Peyer's patch (tissue), 4 donors: Measurements from ENCODE around the gene CTSO. TPM values are rescaled to one million over a fixed set of nuclear protein-coding genes. Genes with fewer than 3 reads are reported as not detected.

Experiments
- DNase-seq, 3 donors: peaks; one replicate each; pipeline ENCODE4 v3.0.0-alpha.2; 2017 to 2019
- H3K27ac ChIP-seq, 4 donors: fragments of 200-600 bp; sonication (generic); one replicate each; pipeline ENCODE4 v1.5.1; 2016 to 2019
- H3K27me3 ChIP-seq, 2 donors: fragments of 200-600 bp; sonication (generic); one replicate each; pipeline ENCODE4 v1.5.1; 2019
- H3K36me3 ChIP-seq, 3 donors: fragments of 200-600 bp; sonication (generic); one replicate each; pipeline ENCODE4 v1.5.1; 2016 to 2019
- H3K4me1 ChIP-seq, 4 donors: fragments of 200-600 bp; sonication (generic); one replicate each; pipeline ENCODE4 v1.5.1; 2016 to 2019
- H3K4me3 ChIP-seq, 4 donors: fragments of 200-600 bp; sonication (generic); 1 replicate in 3 of 4; 2 replicates in 1 of 4; pipeline ENCODE4 v1.5.1; 2016 to 2019; ENCODE audit warnings: mild to moderate bottlenecking in 1 of 4
- H3K9me3 ChIP-seq, 4 donors: fragments of 200-600 bp; sonication (generic); one replicate each; pipeline ENCODE4 v1.5.1; 2016 to 2019; ENCODE audit warnings: mild to moderate bottlenecking in 1 of 4
- POLR2A ChIP-seq, 2 donors: fragments of 450-650 bp; IDR thresholded peaks; one replicate each; pipeline ENCODE4 v1.5.1; 2017; ENCODE audit warnings: antibody characterized with exemption in 2 of 2, mild to moderate bottlenecking in 2 of 2, moderate library complexity in 2 of 2
- total RNA-seq, 4 donors: library from RNA; depleted of rRNA; stranded (reverse); fragments of >200 nt; gene quantifications; one replicate each; pipeline ENCODE4 v1.1.0, GENCODE V29; 2016
- TF ChIP-seq, protein P1 (sequence below), 6 experiments: fragments of 450-650 bp in 4 of 6; fragments of 200-600 bp in 2 of 6; sonication (generic) in 1 of 6; IDR thresholded peaks; one replicate each; pipeline ENCODE4 v1.5.1; 2017 to 2019; ENCODE audit warnings: antibody characterized with exemption in 6 of 6, mild to moderate bottlenecking in 3 of 6, moderate library complexity in 1 of 6

CTSO gene
- total RNA-seq, 4 donors from 2014 or later, result 9.1 to 18.4 (median 12.7) TPM

DNA sequence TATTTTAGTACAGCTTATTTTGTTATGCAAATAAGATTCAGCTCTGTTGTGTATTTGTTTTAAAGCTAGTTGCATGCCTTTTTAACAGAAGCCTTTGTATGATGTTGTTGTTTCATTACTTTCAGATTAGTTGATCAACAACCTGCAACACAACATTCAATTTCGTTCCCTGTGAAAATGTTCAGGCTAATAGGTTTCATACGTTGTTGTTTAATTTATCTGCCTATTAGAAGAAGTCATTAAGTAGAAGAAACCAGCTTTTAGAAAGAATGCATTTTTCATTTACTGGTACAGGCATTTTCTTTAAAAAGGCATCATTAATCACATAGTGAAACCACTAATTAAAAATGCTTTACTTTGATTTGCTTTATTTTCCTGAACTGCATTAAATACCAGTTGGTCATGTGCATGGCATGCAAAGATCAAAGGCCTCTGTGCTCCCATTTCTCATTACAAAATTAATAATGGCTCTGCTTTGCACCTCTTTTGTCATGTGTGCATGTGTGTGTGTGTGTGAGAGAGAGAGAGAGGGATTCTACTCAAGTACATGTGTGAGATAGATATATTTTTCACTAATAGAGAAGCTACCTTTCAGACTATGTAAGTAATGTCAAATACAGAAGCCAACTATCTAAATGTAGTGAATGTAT lies 29.2 kb upstream of the CTSO start:
- Histone ChIP-seq H3K36me3 (no peaks in the 10 kb centered on the region), H3K4me3 (no peak overlapping the region), H3K27me3 (no peaks in the 10 kb centered on the region), H3K27ac (no peak overlapping the region), H3K9me3 (no peaks in the 10 kb centered on the region), H3K4me1 (no peaks in the 10 kb centered on the region)
- no peak for TF ChIP-seq POLR2A (IDR thresholded peaks at IDR 0.05)
- TF ChIP-seq, protein P1, sequence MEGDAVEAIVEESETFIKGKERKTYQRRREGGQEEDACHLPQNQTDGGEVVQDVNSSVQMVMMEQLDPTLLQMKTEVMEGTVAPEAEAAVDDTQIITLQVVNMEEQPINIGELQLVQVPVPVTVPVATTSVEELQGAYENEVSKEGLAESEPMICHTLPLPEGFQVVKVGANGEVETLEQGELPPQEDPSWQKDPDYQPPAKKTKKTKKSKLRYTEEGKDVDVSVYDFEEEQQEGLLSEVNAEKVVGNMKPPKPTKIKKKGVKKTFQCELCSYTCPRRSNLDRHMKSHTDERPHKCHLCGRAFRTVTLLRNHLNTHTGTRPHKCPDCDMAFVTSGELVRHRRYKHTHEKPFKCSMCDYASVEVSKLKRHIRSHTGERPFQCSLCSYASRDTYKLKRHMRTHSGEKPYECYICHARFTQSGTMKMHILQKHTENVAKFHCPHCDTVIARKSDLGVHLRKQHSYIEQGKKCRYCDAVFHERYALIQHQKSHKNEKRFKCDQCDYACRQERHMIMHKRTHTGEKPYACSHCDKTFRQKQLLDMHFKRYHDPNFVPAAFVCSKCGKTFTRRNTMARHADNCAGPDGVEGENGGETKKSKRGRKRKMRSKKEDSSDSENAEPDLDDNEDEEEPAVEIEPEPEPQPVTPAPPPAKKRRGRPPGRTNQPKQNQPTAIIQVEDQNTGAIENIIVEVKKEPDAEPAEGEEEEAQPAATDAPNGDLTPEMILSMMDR (IDR thresholded peaks at IDR 0.05), result no peak
- no peak for DNase-seq

DNA sequence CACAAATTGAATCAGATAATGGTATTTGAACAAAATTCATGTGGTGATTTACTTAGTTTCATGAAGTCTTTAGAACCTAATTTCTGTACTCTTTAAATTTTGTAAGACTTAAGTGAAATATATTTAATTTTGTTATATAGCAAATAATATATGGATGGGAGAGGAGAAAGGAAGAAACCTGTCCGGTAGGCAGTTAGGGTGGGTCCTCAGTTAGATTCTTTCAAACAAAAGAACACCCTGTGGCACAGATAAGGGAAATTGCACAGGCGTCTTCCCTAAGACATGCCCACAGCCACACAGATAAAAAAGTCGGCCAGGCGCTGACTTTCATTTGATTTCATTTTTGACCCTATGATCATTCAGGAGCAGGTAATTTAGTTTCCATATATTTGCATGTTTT lies 25.1 kb upstream of the CTSO start:
- H3K27me3 ChIP-seq, result no peaks in the 10 kb centered on the region
- H3K4me1 ChIP-seq, result no peaks in the 10 kb centered on the region
- no peaks in the 10 kb centered on the region for H3K9me3 ChIP-seq
- H3K4me3 ChIP-seq, result no peak overlapping the region
- H3K36me3 ChIP-seq, result no peaks in the 10 kb centered on the region
- no peak for DNase-seq
- no peak for TF ChIP-seq POLR2A (IDR thresholded peaks at IDR 0.05)
- TF ChIP-seq, protein P1 (IDR thresholded peaks at IDR 0.05), result no peak
- no peak overlapping the region for H3K27ac ChIP-seq

DNA sequence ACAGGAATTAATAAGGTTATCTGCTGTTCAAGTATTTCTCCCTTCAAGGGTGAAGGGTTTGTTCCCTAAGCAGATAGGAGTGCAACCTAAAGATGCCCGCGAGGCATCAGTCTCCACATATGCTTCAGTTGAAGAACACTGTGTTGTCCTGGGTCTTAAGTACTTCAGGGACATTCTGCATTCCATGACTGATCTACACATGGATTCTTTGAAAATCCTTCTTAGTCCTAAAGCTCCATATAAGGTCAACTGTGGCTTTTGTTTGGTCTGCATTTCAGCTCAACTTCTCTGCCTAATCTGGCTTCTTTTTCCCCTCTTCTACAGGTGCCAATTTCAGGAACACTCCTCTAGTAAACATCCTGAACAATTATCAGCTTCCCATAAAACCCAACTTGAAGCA lies 21.8 kb upstream of the CTSO start:
- Histone ChIP-seq H3K4me1 (no peaks in the 10 kb centered on the region), H3K27me3 (no peaks in the 10 kb centered on the region), H3K36me3 (no peaks in the 10 kb centered on the region), H3K27ac (no peak overlapping the region), H3K9me3 (no peaks in the 10 kb centered on the region), H3K4me3 (no peak overlapping the region)
- TF ChIP-seq, protein P1 (IDR thresholded peaks at IDR 0.05), result no peak
- no peak for TF ChIP-seq POLR2A (IDR thresholded peaks at IDR 0.05)
- no peak for DNase-seq

DNA sequence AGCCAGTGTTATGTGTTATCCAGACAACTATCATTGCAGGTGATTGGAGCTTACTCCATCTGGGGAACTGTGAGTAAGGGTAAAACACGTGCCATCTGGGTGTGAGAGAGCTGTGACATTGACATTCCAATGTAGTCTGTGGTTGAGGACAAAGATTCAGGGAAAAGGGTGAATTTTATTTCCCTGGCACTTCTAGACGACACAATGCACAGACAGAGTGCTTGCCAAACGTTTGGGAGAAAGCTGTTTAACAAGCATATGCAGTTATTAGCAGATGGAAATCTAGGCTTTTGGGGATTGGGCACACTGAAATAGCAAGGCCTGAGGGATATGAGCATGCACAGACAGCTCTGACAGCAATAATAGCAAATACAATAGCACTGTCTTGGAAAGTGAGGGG lies 21.3 kb upstream of the CTSO start:
- Histone ChIP-seq H3K36me3 (no peaks in the 10 kb centered on the region), H3K4me1 (no peaks in the 10 kb centered on the region), H3K9me3 (no peaks in the 10 kb centered on the region), H3K4me3 (no peak overlapping the region), H3K27me3 (no peaks in the 10 kb centered on the region), H3K27ac (no peak overlapping the region)
- TF ChIP-seq POLR2A (IDR thresholded peaks at IDR 0.05), result no peak
- TF ChIP-seq, protein P1 (IDR thresholded peaks at IDR 0.05), result no peak
- no peak for DNase-seq

DNA sequence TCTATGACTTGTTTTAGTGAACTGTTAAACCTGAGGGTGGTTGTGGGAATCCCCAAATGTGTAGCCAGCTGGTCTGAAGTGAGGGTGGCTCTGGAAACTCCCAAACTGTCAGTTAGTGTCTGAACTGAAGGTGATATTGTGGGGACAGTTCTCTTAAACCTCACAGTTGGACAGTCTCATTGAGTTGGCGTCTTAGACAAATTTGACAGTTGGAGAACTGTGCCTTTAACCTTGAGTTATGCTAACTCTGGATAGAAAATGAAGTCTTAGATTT lies 20.7 kb upstream of the CTSO start:
- no peaks in the 10 kb centered on the region for H3K4me1 ChIP-seq
- H3K4me3 ChIP-seq, result no peak overlapping the region
- DNase-seq, result no peak
- no peaks in the 10 kb centered on the region for H3K9me3 ChIP-seq
- H3K27me3 ChIP-seq, result no peaks in the 10 kb centered on the region
- TF ChIP-seq, protein P1 (IDR thresholded peaks at IDR 0.05), result no peak
- no peak for TF ChIP-seq POLR2A (IDR thresholded peaks at IDR 0.05)
- no peak overlapping the region for H3K27ac ChIP-seq
- no peaks in the 10 kb centered on the region for H3K36me3 ChIP-seq
